Endothelial cell of umbilical vein (primary cell): ENCODE measurements around the gene STK32C. TPM values are rescaled to one million over a fixed set of nuclear protein-coding genes. Genes with fewer than 3 reads are reported as not detected.

Source experiments
- BruUV-seq: library from RNA; stranded (reverse); fragments of 400-500 nt; replicated peaks from 2 replicates; lab custom pipeline; 2021; lab: Mats Ljungman, UMichigan
- CTCF ChIA-PET: fragments of 300-600, 350-600 bp; sonication (Branson Sonifier 250); formaldehyde crosslinking; loops from one replicate; lab custom pipeline; 2021; ENCODE audit warnings: antibody characterized with exemption, inconsistent platforms; lab: Charles Lee
- POLR2A ChIA-PET: fragments of 300-600, 350-600 bp; sonication (Branson Sonifier 250); formaldehyde crosslinking; loops from one replicate; lab custom pipeline; 2021; ENCODE audit warnings: antibody characterized with exemption, inconsistent platforms; lab: Charles Lee
- DNase-seq: peaks from one replicate; pipeline ENCODE4 v3.0.0-alpha.2; 2011; ENCODE audit warnings: low read depth, low spot score
- FAIRE-seq: peaks from 2 replicates; lab custom pipeline; 2011; peaks lifted over from hg19 to GRCh38; lab: Jason Lieb, UNC
- H2AFZ ChIP-seq: 2 replicates; pipeline ENCODE4 v1.6.0; 2012; ENCODE audit warnings: low read depth, low read length, control low read depth, inconsistent platforms
- H3K27ac ChIP-seq: 2 replicates; pipeline ENCODE4 v1.5.1; 2011; ENCODE audit warnings: low read depth, mild to moderate bottlenecking, control low read depth, low read length, moderate library complexity; ENCODE audit not compliant: insufficient read depth
- H3K27me3 ChIP-seq, 2 experiments: 2 replicates each; pipeline versions ENCODE4 v1.6.0 to v1.6.1; 2011; ENCODE audit warnings: low read length in 2 of 2, mixed read lengths in 1 of 2; ENCODE audit not compliant: control insufficient read depth in 2 of 2, insufficient read depth in 2 of 2
- H3K36me3 ChIP-seq, 2 experiments: 2 replicates in 1 of 2; 3 replicates in 1 of 2; pipeline ENCODE4 v1.5.1; 2011; ENCODE audit warnings: low read length in 2 of 2, mild to moderate bottlenecking in 1 of 2, moderate library complexity in 1 of 2; ENCODE audit not compliant: control insufficient read depth in 2 of 2, insufficient read depth in 2 of 2; ENCODE audit errors: extremely low read depth in 1 of 2
- H3K4me1 ChIP-seq: 3 replicates; pipeline ENCODE4 v1.5.1; 2011; ENCODE audit warnings: mild to moderate bottlenecking, low read length; ENCODE audit not compliant: control insufficient read depth, insufficient read depth; ENCODE audit errors: extremely low read depth
- H3K4me2 ChIP-seq: 2 replicates; pipeline ENCODE4 v1.6.1; 2011; ENCODE audit warnings: low read length, control low read depth, mixed read lengths; ENCODE audit not compliant: insufficient read depth
- H3K4me3 ChIP-seq, 3 experiments: fragments of 200-600 bp in 1 of 3; sonication (generic), shearing (Covaris generic) in 1 of 3; replicated peaks in 1 of 3; 2 replicates each; pipeline ENCODE4 v1.5.1; 2011 to 2016; ENCODE audit warnings: control low read depth in 3 of 3, low read length in 3 of 3, mild to moderate bottlenecking in 2 of 3, inconsistent platforms in 1 of 3, low read depth in 1 of 3, moderate library complexity in 1 of 3; ENCODE audit not compliant: insufficient read depth in 1 of 3
- H3K79me2 ChIP-seq: 2 replicates; pipeline ENCODE4 v1.6.0; 2012; ENCODE audit warnings: low read length, inconsistent platforms; ENCODE audit not compliant: control insufficient read depth, insufficient read depth
- H3K9ac ChIP-seq: replicated peaks from 2 replicates; pipeline ENCODE3; 2011; ENCODE audit warnings: low read length, control low read depth; ENCODE audit not compliant: insufficient read depth; ENCODE audit errors: extremely low read depth
- H3K9me1 ChIP-seq: replicated peaks from 3 replicates; pipeline ENCODE4 v1.6.0; 2011; ENCODE audit warnings: mild to moderate bottlenecking, low read length; ENCODE audit not compliant: control insufficient read depth, insufficient read depth; ENCODE audit errors: extremely low read depth
- H3K9me3 ChIP-seq: replicated peaks from 2 replicates; pipeline ENCODE4 v1.5.1; 2012; ENCODE audit warnings: low read length, inconsistent platforms; ENCODE audit not compliant: control insufficient read depth, insufficient read depth
- H4K20me1 ChIP-seq: replicated peaks from 2 replicates; pipeline ENCODE3; 2011; ENCODE audit warnings: mild to moderate bottlenecking, low read length; ENCODE audit not compliant: control insufficient read depth, insufficient read depth; ENCODE audit errors: extremely low read depth
- EZH2 ChIP-seq: IDR thresholded peaks from 2 replicates; pipeline ENCODE4 v1.6.1; 2012; ENCODE audit warnings: borderline replicate concordance, low read depth, mild to moderate bottlenecking, moderate library complexity, low read length, inconsistent platforms; ENCODE audit not compliant: severe bottlenecking
- FOS ChIP-seq: IDR thresholded peaks from 2 replicates; pipeline ENCODE4 v1.6.1; 2011; ENCODE audit warnings: mild to moderate bottlenecking, low read length, moderate library complexity, borderline replicate concordance; ENCODE audit not compliant: insufficient read depth
- GATA2 ChIP-seq: IDR thresholded peaks from 2 replicates; pipeline ENCODE4 v1.7.0; 2011; ENCODE audit warnings: low read depth, mild to moderate bottlenecking, moderate library complexity, mixed read lengths, low read length; ENCODE audit not compliant: insufficient read length, insufficient read depth
- JUN ChIP-seq: IDR thresholded peaks from 2 replicates; pipeline ENCODE4 v1.6.1; 2011; ENCODE audit warnings: borderline replicate concordance, low read depth; ENCODE audit not compliant: insufficient read length, insufficient read depth
- MAX ChIP-seq: IDR thresholded peaks from 2 replicates; pipeline ENCODE4 v1.6.1; 2011; ENCODE audit not compliant: insufficient read depth, insufficient read length
- MYC ChIP-seq: IDR thresholded peaks from one replicate; pipeline ENCODE4 v1.6.1; 2011; ENCODE audit warnings: mild to moderate bottlenecking, low read depth, low read length
- POLR2A ChIP-seq: IDR thresholded peaks from 2 replicates; pipeline ENCODE4 v1.6.1; 2012; ENCODE audit warnings: low read depth, mild to moderate bottlenecking, control low read depth, low read length
- POLR2AphosphoS5 ChIP-seq: IDR thresholded peaks from 2 replicates; pipeline ENCODE4 v1.6.1; 2012; ENCODE audit warnings: low read depth, mild to moderate bottlenecking, control low read depth, low read length, moderate library complexity; ENCODE audit not compliant: insufficient read depth
- dilution Hi-C: fragments of 300-500 bp; cut with MboI; formaldehyde crosslinking; loops from one replicate; pipeline ENCODE4 v1.15.0; 2019; ENCODE audit warnings: low sequenced_read_pairs; ENCODE audit not compliant: extremely low pct_ligation_motif_present
- intact Hi-C: fragments of 100-400 bp; cut with micrococcal nuclease; formaldehyde crosslinking; loops from one replicate; pipeline ENCODE4 v1.10.0; 2022
- polyA plus RNA-seq, 4 experiments: library from polyadenylated mRNA; depleted of rRNA in 3 of 4; stranded (reverse) in 3 of 4; unstranded in 1 of 4; fragments of >200 nt; gene quantifications; 2 replicates each; pipeline versions ENCODE4 v1.2.1 to v1.2.3, GENCODE V29; 2011 to 2012; ENCODE audit warnings: missing spikeins in 1 of 4
- total RNA-seq: library from RNA; stranded (reverse); gene quantifications from 2 replicates; pipeline ENCODE4 v1.2.3, GENCODE V29; 2021
- TF ChIP-seq, protein P1 (sequence below), 2 donors: IDR thresholded peaks; 1 replicate in 1 of 2; 2 replicates in 1 of 2; pipeline ENCODE4 v1.5.1; 2011; ENCODE audit warnings: low read length in 2 of 2, mild to moderate bottlenecking in 2 of 2, moderate library complexity in 2 of 2, control low read depth in 1 of 2, inconsistent platforms in 1 of 2, low read depth in 1 of 2; ENCODE audit not compliant: insufficient read depth in 1 of 2; ENCODE audit errors: extremely low read depth in 1 of 2

Gene STK32C
- total and polyA plus RNA-seq, 2 donors (not counting 3 experiments of a cell fraction or from before 2014, with no cell fraction given) = 5.4 to 14.1 TPM

- H2AFZ ChIP-seq = no peak overlapping the region
- H3K9me3 ChIP-seq = no peaks in the 10 kb centered on the region
- H3K27me3 ChIP-seq = peaks cover 4 to 7% of the 10 kb centered on the region in 2 experiments
- DNase-seq (no peak), FAIRE-seq (no peak)
- no peaks in the 10 kb centered on the region for H3K4me1 ChIP-seq
- no peaks in the 10 kb centered on the region for H3K9me1 ChIP-seq
- intact Hi-C loops (no loop called here), dilution Hi-C loops (no loop called here)
- H4K20me1 ChIP-seq = no peaks in the 10 kb centered on the region
- no peaks in the 10 kb centered on the region for H3K79me2 ChIP-seq
- no TSS peak for BruUV-seq
- H3K27ac ChIP-seq = no peak overlapping the region
- no peak for TF ChIP-seq JUN
- TF ChIP-seq EZH2 = no peak
- no peak for TF ChIP-seq POLR2AphosphoS5
- TF ChIP-seq MAX = no peak
- TF ChIP-seq, protein P1, sequence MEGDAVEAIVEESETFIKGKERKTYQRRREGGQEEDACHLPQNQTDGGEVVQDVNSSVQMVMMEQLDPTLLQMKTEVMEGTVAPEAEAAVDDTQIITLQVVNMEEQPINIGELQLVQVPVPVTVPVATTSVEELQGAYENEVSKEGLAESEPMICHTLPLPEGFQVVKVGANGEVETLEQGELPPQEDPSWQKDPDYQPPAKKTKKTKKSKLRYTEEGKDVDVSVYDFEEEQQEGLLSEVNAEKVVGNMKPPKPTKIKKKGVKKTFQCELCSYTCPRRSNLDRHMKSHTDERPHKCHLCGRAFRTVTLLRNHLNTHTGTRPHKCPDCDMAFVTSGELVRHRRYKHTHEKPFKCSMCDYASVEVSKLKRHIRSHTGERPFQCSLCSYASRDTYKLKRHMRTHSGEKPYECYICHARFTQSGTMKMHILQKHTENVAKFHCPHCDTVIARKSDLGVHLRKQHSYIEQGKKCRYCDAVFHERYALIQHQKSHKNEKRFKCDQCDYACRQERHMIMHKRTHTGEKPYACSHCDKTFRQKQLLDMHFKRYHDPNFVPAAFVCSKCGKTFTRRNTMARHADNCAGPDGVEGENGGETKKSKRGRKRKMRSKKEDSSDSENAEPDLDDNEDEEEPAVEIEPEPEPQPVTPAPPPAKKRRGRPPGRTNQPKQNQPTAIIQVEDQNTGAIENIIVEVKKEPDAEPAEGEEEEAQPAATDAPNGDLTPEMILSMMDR (IDR thresholded peaks at IDR 0.05; ENCODE audit: extremely low read depth in 1 of 2, insufficient read depth in 1 of 2, low read depth in 1 of 2, low read length in 2 of 2) = no peak
- TF ChIP-seq POLR2A = no peak
- TF ChIP-seq FOS = no peak
- no peak for TF ChIP-seq MYC
- no peak for TF ChIP-seq GATA2
- no peak overlapping the region for H3K9ac ChIP-seq
- CTCF ChIA-PET = no interaction called here
- H3K4me2 ChIP-seq = no peak overlapping the region
- no peaks in the 10 kb centered on the region for H3K36me3 ChIP-seq
- H3K4me3 ChIP-seq = no peak overlapping the region
- POLR2A ChIA-PET = no interaction called here
These were observed 2.8 kb downstream of the STK32C start for GRCh38 chr10:132304756-132305509.
